ENCODE data around the gene LDLRAP1. TPM values are rescaled to one million over a fixed set of nuclear protein-coding genes. Genes with fewer than 3 reads are reported as not detected.

The LDLRAP1 gene
- total and polyA plus RNA-seq, 2 of the 4 experiments (the other 2 are of a cell fraction): 4.5 to 14.4 TPM

- Histone ChIP-seq H3K9ac (ENCODE audit: low read depth, low read length) (no peak overlapping the region), H3K56ac (ENCODE audit: extremely low read depth, insufficient read depth, low read length) (no peak overlapping the region), H4K5ac (ENCODE audit: low read depth, low read length) (no peak overlapping the region), H4K8ac (ENCODE audit: low read depth in 2 of 2, low read length in 2 of 2) (no peak overlapping the region), H3K14ac (replicated peaks; ENCODE audit: low read depth, low read length) (no peak overlapping the region), H2BK15ac (ENCODE audit: low read depth, low read length) (no peak overlapping the region), H2BK120ac (ENCODE audit: low read depth, low read length) (no peak overlapping the region), H3K4me2 (ENCODE audit: low read depth, low read length) (no peak overlapping the region), H2BK20ac (ENCODE audit: low read depth, low read length) (no peak overlapping the region), H3K23ac (ENCODE audit: low read depth, low read length) (no peak overlapping the region), H2AFZ (replicated peaks; ENCODE audit: low read length, poor library complexity) (no peak overlapping the region), H3K27ac (ENCODE audit: insufficient read depth, low read length) (no peak overlapping the region), H4K20me1 (ENCODE audit: insufficient read depth, low read length) (no peaks in the 10 kb centered on the region; the same call in 1 of the 2 replicates), H3K79me1 (ENCODE audit: low read depth in 1 of 2, low read length in 2 of 2) (no peaks in the 10 kb centered on the region), H3K9me1 (ENCODE audit: insufficient read depth, low read length) (no peaks in the 10 kb centered on the region), H4K91ac (ENCODE audit: insufficient read depth, low read depth, low read length) (no peak overlapping the region), H2AK9ac (replicated peaks; ENCODE audit: low read depth, low read length, poor library complexity) (peak overlapping the region; percentile 37), H3K4me3 (ENCODE audit: insufficient read depth, low read depth, low read length) (no peak overlapping the region), H3K36me3 (ENCODE audit: control insufficient read depth, insufficient read depth, low read length) (no peaks in the 10 kb centered on the region), H3K18ac (ENCODE audit: low read depth, low read length) (no peak overlapping the region), H3K9me3 (ENCODE audit: control insufficient read depth, insufficient read depth, low read length) (no peaks in the 10 kb centered on the region), H2AK5ac (ENCODE audit: low read depth, low read length) (no peak overlapping the region), H3K27me3 (ENCODE audit: control insufficient read depth, insufficient read depth, low read length) (peaks cover 19% of the 10 kb centered on the region), H3K4me1 (ENCODE audit: control insufficient read depth, insufficient read depth, low read length) (peaks cover 1% of the 10 kb centered on the region; the same call in 1 of the 2 replicates), H3K4ac (ENCODE audit: low read depth, low read length) (no peak overlapping the region), H2BK5ac (ENCODE audit: low read depth, low read length, poor library complexity, severe bottlenecking) (no peak overlapping the region)
- CTCF ChIA-PET: no interaction called here
- 20% methylated on average over 1 of the region's 7 CpGs; no CpG with 5 or more reads in 1 of the 2 experiments for WGBS, 2 experiments (ENCODE audit: extremely low coverage in 2 of 2, insufficient read length in 1 of 2)
- no TSS peak for BruUV-seq (replicated peaks)
- intact Hi-C loops (cut with micrococcal nuclease): no loop called here
- no peak for DNase-seq
- POLR2A ChIA-PET (ENCODE audit: unreplicated experiment): no interaction called here
- TF ChIP-seq RCOR1 (IDR thresholded peaks at IDR 0.05; ENCODE audit: insufficient replicate concordance, low read length): no peak
- no peak for TF ChIP-seq RFX5 (IDR thresholded peaks at IDR 0.05; ENCODE audit: low read depth, low read length)
- no peak for TF ChIP-seq POLR2A (IDR thresholded peaks at IDR 0.05; ENCODE audit: low read depth, low read length)
- TF ChIP-seq SMC3 (IDR thresholded peaks at IDR 0.05; ENCODE audit: low read depth, low read length): no peak
- TF ChIP-seq NFE2L2 (IDR thresholded peaks at IDR 0.05; ENCODE audit: low read depth, low read length): no peak
- TF ChIP-seq CTCF (conservative IDR thresholded peaks at IDR 0.05; ENCODE audit: low read depth, low read length): no peak
- TF ChIP-seq BHLHE40 (IDR thresholded peaks at IDR 0.05; ENCODE audit: low read depth, low read length): no peak
- TF ChIP-seq CHD1 (IDR thresholded peaks at IDR 0.05; ENCODE audit: low read depth, low read length): no peak
- no peak for TF ChIP-seq MAZ (IDR thresholded peaks at IDR 0.05; ENCODE audit: borderline replicate concordance, low read depth, low read length)
- no peak for TF ChIP-seq ELK1 (IDR thresholded peaks at IDR 0.05; ENCODE audit: borderline replicate concordance, low read depth, low read length)
- TF ChIP-seq RAD21 (IDR thresholded peaks at IDR 0.05; ENCODE audit: low read length): no peak
- TF ChIP-seq FOS (IDR thresholded peaks at IDR 0.05; ENCODE audit: low read depth, low read length): no peak
- TF ChIP-seq CEBPB (IDR thresholded peaks at IDR 0.05; ENCODE audit: low read depth, low read length): no peak
- no peak for TF ChIP-seq USF2 (IDR thresholded peaks at IDR 0.05; ENCODE audit: low read depth, low read length)
- TF ChIP-seq MAFK (IDR thresholded peaks at IDR 0.05; ENCODE audit: low read depth, low read length): no peak
- no peak for TF ChIP-seq MXI1 (IDR thresholded peaks at IDR 0.05; ENCODE audit: borderline replicate concordance, low read depth, low read length)
- dilution Hi-C loops (cut with HindIII; ENCODE audit: low sequenced_read_pairs, unreplicated experiment): no loop called here
- no peak for ATAC-seq (ENCODE audit: low read depth)
- in situ Hi-C loops (cut with MboI; ENCODE audit: low sequenced_read_pairs): no loop called here
These were observed 6.1 kb upstream of the LDLRAP1 start for GRCh38 chr1:25537153-25537831.
